H9 (cell line): Measurements from ENCODE around the gene PTPRF. TPM values are rescaled to one million over a fixed set of nuclear protein-coding genes. Genes with fewer than 3 reads are reported as not detected.

Source experiments
- DNase-seq: peaks from one replicate; pipeline ENCODE4 v3.0.0-alpha.2; 2017
- H2AFZ ChIP-seq: one replicate; pipeline ENCODE4 v1.6.1; 2013; ENCODE audit warnings: mild to moderate bottlenecking, low read length, control low read depth, moderate library complexity
- H2AK5ac ChIP-seq: 2 replicates; pipeline ENCODE4 v1.6.1; 2013; ENCODE audit warnings: low read length, control low read depth, mixed read lengths; ENCODE audit not compliant: insufficient read length
- H2BK120ac ChIP-seq: one replicate; pipeline ENCODE4 v1.6.1; 2013; ENCODE audit warnings: low read depth, mild to moderate bottlenecking, low read length, control low read depth, inconsistent platforms; ENCODE audit not compliant: poor library complexity, severe bottlenecking
- H2BK12ac ChIP-seq: 2 replicates; pipeline ENCODE4 v1.6.1; 2013; ENCODE audit warnings: low read length, control low read depth, mixed read lengths, low read depth; ENCODE audit not compliant: insufficient read length
- H2BK15ac ChIP-seq: 2 replicates; pipeline ENCODE4 v1.6.1; 2013; ENCODE audit warnings: low read depth, low read length, control low read depth
- H2BK20ac ChIP-seq: one replicate; pipeline ENCODE4 v1.6.1; 2013; ENCODE audit warnings: low read depth, mild to moderate bottlenecking, low read length, control low read depth, inconsistent platforms; ENCODE audit not compliant: poor library complexity, severe bottlenecking
- H2BK5ac ChIP-seq: 2 replicates; pipeline ENCODE4 v1.6.1; 2013; ENCODE audit warnings: low read length, control low read depth, mixed read lengths; ENCODE audit not compliant: insufficient read length
- H3K14ac ChIP-seq: 2 replicates; pipeline ENCODE4 v1.6.1; 2013; ENCODE audit warnings: low read length, control low read depth; ENCODE audit not compliant: insufficient read depth
- H3K18ac ChIP-seq: 2 replicates; pipeline ENCODE4 v1.6.1; 2013; ENCODE audit warnings: low read depth, mild to moderate bottlenecking, mixed read lengths, low read length, control low read depth; ENCODE audit not compliant: insufficient read length
- H3K23ac ChIP-seq: 2 replicates; pipeline ENCODE4 v1.6.1; 2013; ENCODE audit warnings: low read length, control low read depth, mixed read lengths, low read depth; ENCODE audit not compliant: insufficient read length
- H3K23me2 ChIP-seq: 2 replicates; pipeline ENCODE4 v1.6.1; 2013; ENCODE audit warnings: low read depth, mild to moderate bottlenecking, mixed read lengths, low read length, control low read depth; ENCODE audit not compliant: insufficient read length, poor library complexity, severe bottlenecking
- H3K27ac ChIP-seq: 2 replicates; pipeline ENCODE4 v1.5.1; 2013; ENCODE audit warnings: low read length, control low read depth, mixed read lengths, low read depth; ENCODE audit not compliant: insufficient read length
- H3K27me3 ChIP-seq: 2 replicates; pipeline ENCODE4 v1.6.1; 2013; ENCODE audit warnings: low read length, control low read depth, inconsistent platforms; ENCODE audit not compliant: insufficient read depth
- H3K4ac ChIP-seq: 2 replicates; pipeline ENCODE4 v1.6.1; 2013; ENCODE audit warnings: low read depth, mild to moderate bottlenecking, control low read depth, inconsistent platforms, low read length, moderate library complexity
- H3K4me1 ChIP-seq: 2 replicates; pipeline ENCODE4 v1.6.1; 2013; ENCODE audit warnings: low read length, control low read depth, inconsistent platforms; ENCODE audit not compliant: insufficient read depth
- H3K4me2 ChIP-seq: 2 replicates; pipeline ENCODE4 v1.6.1; 2013; ENCODE audit warnings: low read length, control low read depth, mixed read lengths; ENCODE audit not compliant: insufficient read length, insufficient read depth
- H3K56ac ChIP-seq: 2 replicates; pipeline ENCODE4 v1.6.1; 2013; ENCODE audit warnings: low read depth, mild to moderate bottlenecking, mixed read lengths, low read length, control low read depth; ENCODE audit not compliant: insufficient read length
- H3K79me1 ChIP-seq: 2 replicates; pipeline ENCODE4 v1.6.1; 2013; ENCODE audit warnings: low read depth, mild to moderate bottlenecking, moderate library complexity, low read length, control low read depth, inconsistent platforms; ENCODE audit not compliant: insufficient read depth, poor library complexity, severe bottlenecking
- H3K79me2 ChIP-seq: 2 replicates; pipeline ENCODE4 v1.6.1; 2013; ENCODE audit warnings: low read length, control low read depth, inconsistent platforms; ENCODE audit not compliant: insufficient read depth
- H3K9ac ChIP-seq: 2 replicates; pipeline ENCODE4 v1.6.1; 2013; ENCODE audit warnings: low read length, control low read depth, mixed read lengths; ENCODE audit not compliant: insufficient read length; ENCODE audit errors: extremely low read depth
- H3K9me3 ChIP-seq: one replicate; pipeline ENCODE4 v1.6.1; 2013; ENCODE audit warnings: low read depth, low read length, inconsistent platforms; ENCODE audit not compliant: control insufficient read depth
- H3T11ph ChIP-seq: one replicate; pipeline ENCODE4 v1.6.1; 2013; ENCODE audit warnings: mild to moderate bottlenecking, low read length, control low read depth, inconsistent platforms
- H4K20me1 ChIP-seq: one replicate; pipeline ENCODE4 v1.6.1; 2013; ENCODE audit not compliant: control insufficient read depth, insufficient read length, insufficient read depth
- H4K5ac ChIP-seq: 2 replicates; pipeline ENCODE4 v1.6.1; 2013; ENCODE audit warnings: low read depth, mild to moderate bottlenecking, mixed read lengths, low read length, control low read depth; ENCODE audit not compliant: insufficient read length
- H4K8ac ChIP-seq: replicated peaks from 2 replicates; pipeline ENCODE4 v1.6.1; 2013; ENCODE audit warnings: low read length, control low read depth, mixed read lengths, low read depth; ENCODE audit not compliant: insufficient read length
- H4K91ac ChIP-seq: 2 replicates; pipeline ENCODE4 v1.6.1; 2013; ENCODE audit warnings: low read depth, mild to moderate bottlenecking, moderate library complexity, mixed read lengths, low read length, control low read depth; ENCODE audit not compliant: insufficient read length
- H3K27ac Mint-ChIP-seq, 3 experiments: 2 replicates in 2 of 3; 3 replicates in 1 of 3; pipeline ENCODE4 v1.8.0; 2020 to 2021; ENCODE audit warnings: mixed read lengths in 3 of 3, mild to moderate bottlenecking in 1 of 3, moderate library complexity in 1 of 3
- H3K27me3 Mint-ChIP-seq: 2 replicates; pipeline ENCODE4 v1.8.0; 2021; ENCODE audit warnings: low read depth, mild to moderate bottlenecking, moderate library complexity, mixed read lengths
- H3K36me3 Mint-ChIP-seq, 3 experiments: 2 replicates in 2 of 3; 3 replicates in 1 of 3; pipeline ENCODE4 v1.8.0; 2020 to 2021; ENCODE audit warnings: low read depth in 3 of 3, mixed read lengths in 3 of 3; ENCODE audit not compliant: insufficient read depth in 1 of 3
- H3K4me1 Mint-ChIP-seq, 2 experiments: 2 replicates each; pipeline ENCODE4 v1.8.0; 2020; ENCODE audit warnings: mixed read lengths in 2 of 2
- H3K4me3 Mint-ChIP-seq, 2 experiments: 2 replicates in 1 of 2; 3 replicates in 1 of 2; pipeline ENCODE4 v1.8.0; 2020 to 2021; ENCODE audit warnings: mild to moderate bottlenecking in 2 of 2, mixed read lengths in 2 of 2, moderate library complexity in 1 of 2
- H3K9me3 Mint-ChIP-seq, 2 experiments: 2 replicates in 1 of 2; 3 replicates in 1 of 2; pipeline ENCODE4 v1.8.0; 2020; ENCODE audit warnings: mild to moderate bottlenecking in 2 of 2, mixed read lengths in 2 of 2, moderate library complexity in 1 of 2
- WGBS: extraction: QIAGEN DNeasy Blood & Tissue Kit; methylation state at CpG from one replicate; pipeline ENCODE4 v1.1.7; 2013; ENCODE audit warnings: missing lambda C conversion rate, low lambda C conversion rate, mixed read lengths; ENCODE audit not compliant: insufficient read length; ENCODE audit errors: extremely low coverage; 5-methylcytosine and 5-hydroxymethylcytosine counted together
- total RNA-seq: library from RNA; stranded (reverse); gene quantifications from 2 replicates; pipeline ENCODE4 v1.2.1, GENCODE V29; 2021
- TF ChIP-seq, protein P1 (sequence below): fragments of 200-600 bp; sonication (generic); conservative IDR thresholded peaks from 3 replicates; pipeline ENCODE4 v1.8.0; 2021; ENCODE audit warnings: antibody characterized with exemption, mild to moderate bottlenecking

PTPRF gene
- total RNA-seq, 1 experiment from 2014 or later: 193 TPM

DNA sequence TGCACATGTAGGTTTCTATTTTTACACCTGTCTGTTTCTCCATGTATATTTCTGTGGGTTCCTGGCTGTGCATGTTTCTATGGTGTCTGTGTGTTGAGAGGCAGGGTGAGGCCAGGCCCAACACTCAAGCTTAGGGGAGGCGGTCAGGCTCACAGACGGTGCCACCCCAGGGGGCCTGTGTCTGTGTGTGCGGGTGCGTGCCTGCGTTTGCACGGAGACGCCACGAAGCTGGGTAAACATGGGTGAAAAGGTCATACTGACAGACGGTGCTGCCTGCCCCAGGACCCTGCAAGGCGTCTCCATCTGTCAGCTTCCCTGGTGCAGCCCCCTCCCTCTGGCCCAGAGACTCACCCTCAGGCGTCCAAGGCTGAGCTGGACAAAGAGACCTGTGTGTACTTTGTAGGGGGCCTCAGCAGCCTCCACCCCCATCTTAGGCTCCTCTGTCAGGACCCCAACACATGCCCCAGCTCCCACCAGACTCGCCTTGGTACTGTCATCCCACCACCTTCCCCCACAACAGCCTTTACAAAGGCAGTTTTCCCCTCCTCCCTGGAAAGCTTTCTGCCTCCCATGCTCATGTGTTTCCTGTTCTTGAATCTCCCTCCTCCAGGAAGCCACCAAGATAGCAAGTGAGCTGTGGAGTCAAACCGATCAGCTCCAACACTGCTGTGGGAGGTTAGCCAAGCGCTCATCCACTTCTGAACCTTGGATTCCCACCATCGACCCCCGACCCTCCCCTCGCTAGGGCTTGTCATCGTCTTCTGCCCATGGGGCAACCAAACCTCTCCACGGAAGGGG, 34.1 kb downstream of the PTPRF start:
- Histone ChIP-seq H2BK12ac (no peak overlapping the region), H3K27me3 (no peaks in the 10 kb centered on the region), H3K4me1 (peaks cover 10% of the 10 kb centered on the region), H3K79me2 (no peaks in the 10 kb centered on the region; the same call in 1 of the 2 replicates), H3K14ac (no peak overlapping the region; the same call in 1 of the 2 replicates), H4K8ac (no peak overlapping the region), H2BK15ac (no peak overlapping the region), H3K79me1 (no peaks in the 10 kb centered on the region), H3K4me2 (peak overlapping the region; percentile 54), H3K27ac (no peak overlapping the region), H2BK120ac (no peak overlapping the region), H2BK20ac (no peak overlapping the region), H3K23me2 (peaks cover 7% of the 10 kb centered on the region), H2BK5ac (no peak overlapping the region), H4K5ac (no peak overlapping the region), H2AFZ (no peak overlapping the region), H3K23ac (no peak overlapping the region), H3K4ac (no peak overlapping the region), H3K18ac (no peak overlapping the region), H3K56ac (no peak overlapping the region), H4K20me1 (no peaks in the 10 kb centered on the region), H2AK5ac (no peak overlapping the region), H3K9me3 (no peaks in the 10 kb centered on the region), H4K91ac (no peak overlapping the region), H3T11ph (no peak overlapping the region), H3K9ac (no peak overlapping the region)
- DNase-seq: no peak
- TF ChIP-seq, protein P1, sequence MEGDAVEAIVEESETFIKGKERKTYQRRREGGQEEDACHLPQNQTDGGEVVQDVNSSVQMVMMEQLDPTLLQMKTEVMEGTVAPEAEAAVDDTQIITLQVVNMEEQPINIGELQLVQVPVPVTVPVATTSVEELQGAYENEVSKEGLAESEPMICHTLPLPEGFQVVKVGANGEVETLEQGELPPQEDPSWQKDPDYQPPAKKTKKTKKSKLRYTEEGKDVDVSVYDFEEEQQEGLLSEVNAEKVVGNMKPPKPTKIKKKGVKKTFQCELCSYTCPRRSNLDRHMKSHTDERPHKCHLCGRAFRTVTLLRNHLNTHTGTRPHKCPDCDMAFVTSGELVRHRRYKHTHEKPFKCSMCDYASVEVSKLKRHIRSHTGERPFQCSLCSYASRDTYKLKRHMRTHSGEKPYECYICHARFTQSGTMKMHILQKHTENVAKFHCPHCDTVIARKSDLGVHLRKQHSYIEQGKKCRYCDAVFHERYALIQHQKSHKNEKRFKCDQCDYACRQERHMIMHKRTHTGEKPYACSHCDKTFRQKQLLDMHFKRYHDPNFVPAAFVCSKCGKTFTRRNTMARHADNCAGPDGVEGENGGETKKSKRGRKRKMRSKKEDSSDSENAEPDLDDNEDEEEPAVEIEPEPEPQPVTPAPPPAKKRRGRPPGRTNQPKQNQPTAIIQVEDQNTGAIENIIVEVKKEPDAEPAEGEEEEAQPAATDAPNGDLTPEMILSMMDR: no peak
- Mint-ChIP-seq H3K36me3 (peaks cover 0 to 18% (median 13%) of the 10 kb centered on the region in 3 experiments), H3K9me3 (no peaks in the 10 kb centered on the region), H3K27ac (peak overlapping the region; percentile 40 to 95 (median 75); a peak in 3 of 7 replicates), H3K4me1 (peaks cover 23 to 33% of the 10 kb centered on the region in 2 experiments), H3K4me3 (peak overlapping the region; percentile 33 to 67), H3K27me3 (no peaks in the 10 kb centered on the region; the same call in 1 of the 2 replicates)
- no CpG with 5 or more reads among the region's 19 CpGs for WGBS
